CD4-positive, alpha-beta T cell (primary cell): ENCODE measurements around the gene CFI. TPM values are rescaled to one million over a fixed set of nuclear protein-coding genes. Genes with fewer than 3 reads are reported as not detected.

ENCODE experiments used
- ATAC-seq: fragments of 200-7000 bp; cut with Tn5 transposase; one replicate; pipeline ENCODE4 v1.10.0; 2022; ENCODE audit warnings: mild to moderate bottlenecking; ENCODE audit not compliant: poor library complexity
- CTCF ChIA-PET: fragments of 350-600 bp; sonication (Branson Sonifier 250); formaldehyde crosslinking; loops from one replicate; lab custom pipeline; 2021; ENCODE audit warnings: antibody characterized with exemption, inconsistent platforms; lab: Charles Lee
- POLR2A ChIA-PET: fragments of 350-600 bp; sonication (Branson Sonifier 250); formaldehyde crosslinking; loops from one replicate; lab custom pipeline; 2021; ENCODE audit warnings: antibody characterized with exemption, inconsistent platforms; lab: Charles Lee
- DNase-seq, 14 experiments: peaks; one replicate each; pipeline ENCODE4 v3.0.0-alpha.2; 2013 to 2020; ENCODE audit warnings: mixed read lengths in 2 of 14
- H3K27ac ChIP-seq, 2 donors: one replicate each; pipeline versions ENCODE4 v1.5.1 to v1.7.0; 2013; ENCODE audit warnings: low read length in 2 of 2, low read depth in 1 of 2, mild to moderate bottlenecking in 1 of 2
- H3K27me3 ChIP-seq, 2 experiments: 1 replicate in 1 of 2; 2 replicates in 1 of 2; pipeline versions ENCODE4 v1.6.1 to v1.7.0; 2013; ENCODE audit warnings: low read length in 2 of 2, control low read depth in 1 of 2, mild to moderate bottlenecking in 1 of 2, moderate library complexity in 1 of 2; ENCODE audit not compliant: insufficient read depth in 2 of 2, control insufficient read depth in 1 of 2
- H3K36me3 ChIP-seq: one replicate; pipeline ENCODE4 v1.6.1; 2013; ENCODE audit warnings: low read length, control low read depth; ENCODE audit not compliant: insufficient read depth
- H3K4me1 ChIP-seq: one replicate; pipeline ENCODE4 v1.6.1; 2013; ENCODE audit warnings: low read length, control low read depth; ENCODE audit not compliant: insufficient read depth
- H3K4me3 ChIP-seq: one replicate; pipeline ENCODE4 v1.5.1; 2013; ENCODE audit warnings: mild to moderate bottlenecking, low read length, moderate library complexity
- H3K9me3 ChIP-seq, 2 experiments: 1 replicate in 1 of 2; 2 replicates in 1 of 2; pipeline versions ENCODE4 v1.6.1 to v1.7.0; 2013; ENCODE audit warnings: low read length in 2 of 2, mild to moderate bottlenecking in 2 of 2, control low read depth in 1 of 2, moderate library complexity in 1 of 2; ENCODE audit not compliant: control insufficient read depth in 1 of 2, insufficient read depth in 1 of 2
- H3K27ac Mint-ChIP-seq: one replicate; pipeline ENCODE4 v1.8.0; 2020; ENCODE audit warnings: mixed read lengths
- H3K27me3 Mint-ChIP-seq: one replicate; pipeline ENCODE4 v1.8.0; 2021; ENCODE audit warnings: mixed read lengths
- H3K36me3 Mint-ChIP-seq: one replicate; pipeline ENCODE4 v1.8.0; 2021; ENCODE audit warnings: low read depth, mixed read lengths
- H3K4me1 Mint-ChIP-seq: one replicate; pipeline ENCODE4 v1.8.0; 2021; ENCODE audit warnings: low read depth, mixed read lengths
- H3K4me3 Mint-ChIP-seq: one replicate; pipeline ENCODE4 v1.8.0; 2020; ENCODE audit warnings: mild to moderate bottlenecking, mixed read lengths
- H3K9me3 Mint-ChIP-seq: one replicate; pipeline ENCODE4 v1.8.0; 2020; ENCODE audit warnings: mixed read lengths
- intact Hi-C, 2 experiments: fragments of 100-400 bp; cut with DNase I in 1 of 2; cut with micrococcal nuclease in 1 of 2; formaldehyde crosslinking; loops; one replicate each; pipeline versions ENCODE4 v1.15.1 to v1.9.0; 2023 to 2025; cut with DNase I, micrococcal nuclease
- total RNA-seq, 174 experiments: library from RNA in 2 of 174; stranded (reverse) in 2 of 174; gene quantifications; one replicate each; pipeline ENCODE4 v1.2.3 and lab custom pipeline; 2021 to 2026
- TF ChIP-seq, protein P1 (sequence below): fragments of 200-600 bp; IDR thresholded peaks from one replicate; pipeline ENCODE4 v1.8.0; 2022; ENCODE audit warnings: antibody characterized with exemption, mild to moderate bottlenecking

Gene CFI
- total RNA-seq, 2 experiments from 2014 or later: not detected

DNA sequence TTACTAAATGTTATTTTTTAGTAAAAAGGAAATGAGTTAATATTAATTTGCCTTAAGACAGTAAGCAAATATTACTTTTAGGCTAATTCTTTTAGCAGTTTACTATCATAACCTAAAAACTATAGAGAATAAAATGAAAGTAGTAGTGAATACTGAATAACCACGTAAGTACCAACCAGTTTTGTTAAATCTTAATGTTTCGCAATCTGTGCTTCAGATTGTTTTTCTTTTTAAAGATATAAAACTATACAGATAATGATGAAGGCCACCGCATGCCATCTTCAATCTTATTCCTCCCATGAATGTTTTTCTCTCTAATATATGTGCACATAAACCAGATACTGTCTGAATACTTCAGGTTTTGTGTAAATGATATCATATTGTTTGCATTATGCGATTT is 32.0 kb upstream of the CFI start:
- no peaks in the 10 kb centered on the region for H3K27me3 Mint-ChIP-seq
- no peaks in the 10 kb centered on the region for H3K4me1 Mint-ChIP-seq
- H3K9me3 Mint-ChIP-seq: no peaks in the 10 kb centered on the region
- Histone ChIP-seq H3K4me1 (no peaks in the 10 kb centered on the region), H3K36me3 (no peaks in the 10 kb centered on the region), H3K27me3 (no peaks in the 10 kb centered on the region), H3K9me3 (no peaks in the 10 kb centered on the region), H3K27ac (no peak overlapping the region), H3K4me3 (no peak overlapping the region)
- H3K4me3 Mint-ChIP-seq: no peak overlapping the region
- ATAC-seq: no peak
- intact Hi-C loops: no loop called here
- TF ChIP-seq, protein P1, sequence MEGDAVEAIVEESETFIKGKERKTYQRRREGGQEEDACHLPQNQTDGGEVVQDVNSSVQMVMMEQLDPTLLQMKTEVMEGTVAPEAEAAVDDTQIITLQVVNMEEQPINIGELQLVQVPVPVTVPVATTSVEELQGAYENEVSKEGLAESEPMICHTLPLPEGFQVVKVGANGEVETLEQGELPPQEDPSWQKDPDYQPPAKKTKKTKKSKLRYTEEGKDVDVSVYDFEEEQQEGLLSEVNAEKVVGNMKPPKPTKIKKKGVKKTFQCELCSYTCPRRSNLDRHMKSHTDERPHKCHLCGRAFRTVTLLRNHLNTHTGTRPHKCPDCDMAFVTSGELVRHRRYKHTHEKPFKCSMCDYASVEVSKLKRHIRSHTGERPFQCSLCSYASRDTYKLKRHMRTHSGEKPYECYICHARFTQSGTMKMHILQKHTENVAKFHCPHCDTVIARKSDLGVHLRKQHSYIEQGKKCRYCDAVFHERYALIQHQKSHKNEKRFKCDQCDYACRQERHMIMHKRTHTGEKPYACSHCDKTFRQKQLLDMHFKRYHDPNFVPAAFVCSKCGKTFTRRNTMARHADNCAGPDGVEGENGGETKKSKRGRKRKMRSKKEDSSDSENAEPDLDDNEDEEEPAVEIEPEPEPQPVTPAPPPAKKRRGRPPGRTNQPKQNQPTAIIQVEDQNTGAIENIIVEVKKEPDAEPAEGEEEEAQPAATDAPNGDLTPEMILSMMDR: no peak
- ChIA-PET POLR2A (no interaction called here), CTCF (no interaction called here)
- DNase-seq: no peak
- H3K36me3 Mint-ChIP-seq: peaks cover 16% of the 10 kb centered on the region
- H3K27ac Mint-ChIP-seq: no peak overlapping the region

DNA sequence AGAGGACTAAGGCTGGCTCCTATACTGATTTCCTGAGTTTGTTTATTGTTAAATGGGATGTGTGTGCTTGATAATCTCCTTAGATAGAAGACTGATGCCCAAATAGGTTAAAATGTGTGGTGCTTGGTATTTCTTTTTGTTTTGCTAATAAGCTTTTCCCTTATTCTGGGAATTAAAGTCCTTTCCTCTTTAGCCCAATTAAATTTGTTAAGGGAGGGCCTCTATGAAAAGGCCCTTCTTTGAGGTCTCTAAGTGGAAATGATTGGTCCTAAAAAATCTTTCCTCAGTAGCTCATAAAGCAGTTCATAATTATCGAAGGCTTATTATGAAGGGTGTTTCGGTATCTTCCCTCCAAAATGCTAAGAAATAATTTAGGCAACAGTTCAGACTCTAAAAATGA is 25.9 kb upstream of the CFI start, which contains the start of gene RRH:
Gene RRH, plus strand, starts transcription at position 301 of the 400 bp plus-strand sequence. Its CDS starts 56 bp downstream, at position 357.
- Mint-ChIP-seq H3K9me3 (no peaks in the 10 kb centered on the region), H3K4me3 (no peak within 1 kb of the TSS), H3K36me3 (peaks cover 27% of the 10 kb centered on the region), H3K27me3 (no peaks in the 10 kb centered on the region), H3K27ac (no peak within 1 kb of the TSS), H3K4me1 (no peaks in the 10 kb centered on the region)
- DNase-seq (no peak), ATAC-seq (no peak)
- Histone ChIP-seq H3K4me3 (no peak within 1 kb of the TSS), H3K27me3 (no peaks in the 10 kb centered on the region), H3K4me1 (no peaks in the 10 kb centered on the region), H3K27ac (no peak within 1 kb of the TSS), H3K36me3 (peaks cover 30% of the 10 kb centered on the region), H3K9me3 (no peaks in the 10 kb centered on the region)
- ChIA-PET CTCF (no interaction called here), POLR2A (no interaction called here)
- intact Hi-C loops: loop anchor here in 1 of 2 experiments (5.0 kb wide), 1 partner anchor 150 kb away; no protein-coding TSS in a partner anchor
- TF ChIP-seq, protein P1: no peak

GRCh38 chr4:109826719-109827118 is 24.9 kb upstream of the CFI start:
- ATAC-seq: peak; percentile 62
- intact Hi-C loops: loop anchor here (1.0 to 5.0 kb wide), 4 partner anchors 123 to 404 kb away; partner anchors contain the start of gene CASP6 (in 1 of the 2)

More at GRCh38 chr4:109826719-109827118, 24.9 kb upstream of the CFI start:
- Mint-ChIP-seq H3K4me1 (no peaks in the 10 kb centered on the region), H3K36me3 (peaks cover 37% of the 10 kb centered on the region), H3K27me3 (no peaks in the 10 kb centered on the region), H3K9me3 (no peaks in the 10 kb centered on the region), H3K27ac (no peak overlapping the region), H3K4me3 (no peak overlapping the region)
- no peaks in the 10 kb centered on the region for H3K4me1 ChIP-seq
- no peaks in the 10 kb centered on the region for H3K27me3 ChIP-seq
- CTCF ChIA-PET: interaction anchor here (2.2 to 2.3 kb wide), 2 partner anchors 123 to 394 kb away, joined by 6 to 7 read pairs; partner anchors contain the start of genes CASP6 and SEC24B
- H3K9me3 ChIP-seq: no peaks in the 10 kb centered on the region
- TF ChIP-seq, protein P1: peak; percentile 64
- DNase-seq: peak in 3 of 14 experiments; percentile 39 to 43 (median 41)
- POLR2A ChIA-PET: interaction anchor here (1.2 to 1.4 kb wide), 2 partner anchors 11 to 393 kb away, joined by 3 to 4 read pairs; partner anchors contain the start of genes GAR1 and SEC24B
- H3K36me3 ChIP-seq: peaks cover 36% of the 10 kb centered on the region
- no peak overlapping the region for H3K27ac ChIP-seq
- no peak overlapping the region for H3K4me3 ChIP-seq
